Bronchial epithelial cell (primary cell): ENCODE results near the gene ALX4. TPM values are rescaled to one million over a fixed set of nuclear protein-coding genes. Genes with fewer than 3 reads are reported as not detected.

ENCODE experiments used
- DNase-seq: peaks from one replicate; pipeline ENCODE4 v3.0.0-alpha.2; 2010; ENCODE audit warnings: low read depth
- FAIRE-seq: peaks from 2 replicates; lab custom pipeline; 2011; peaks lifted over from hg19 to GRCh38; lab: Jason Lieb, UNC
- H3K27me3 ChIP-seq: 2 replicates; pipeline ENCODE4 v1.5.1; 2011; ENCODE audit warnings: low read length; ENCODE audit not compliant: control insufficient read depth, insufficient read depth
- H3K36me3 ChIP-seq: 2 replicates; pipeline ENCODE4 v1.5.1; 2011; ENCODE audit warnings: low read length; ENCODE audit not compliant: control insufficient read depth, insufficient read depth
- H3K4me3 ChIP-seq: 2 replicates; pipeline ENCODE4 v1.5.1; 2011; ENCODE audit warnings: mild to moderate bottlenecking, low read depth, low read length, control low read depth
- total RNA-seq: library from RNA; depleted of rRNA; stranded (reverse); fragments of >200 nt; gene quantifications from 2 replicates; pipeline ENCODE4 v1.2.1, GENCODE V29; 2014
- TF ChIP-seq, protein P1 (sequence below): IDR thresholded peaks from 2 replicates; pipeline ENCODE4 v1.5.1; 2011; ENCODE audit warnings: mild to moderate bottlenecking, moderate library complexity, low read length, control low read depth, inconsistent platforms; ENCODE audit not compliant: insufficient read depth, severe bottlenecking

Gene ALX4
- total RNA-seq, 1 donor from 2014 or later: under 0.01 TPM

DNA sequence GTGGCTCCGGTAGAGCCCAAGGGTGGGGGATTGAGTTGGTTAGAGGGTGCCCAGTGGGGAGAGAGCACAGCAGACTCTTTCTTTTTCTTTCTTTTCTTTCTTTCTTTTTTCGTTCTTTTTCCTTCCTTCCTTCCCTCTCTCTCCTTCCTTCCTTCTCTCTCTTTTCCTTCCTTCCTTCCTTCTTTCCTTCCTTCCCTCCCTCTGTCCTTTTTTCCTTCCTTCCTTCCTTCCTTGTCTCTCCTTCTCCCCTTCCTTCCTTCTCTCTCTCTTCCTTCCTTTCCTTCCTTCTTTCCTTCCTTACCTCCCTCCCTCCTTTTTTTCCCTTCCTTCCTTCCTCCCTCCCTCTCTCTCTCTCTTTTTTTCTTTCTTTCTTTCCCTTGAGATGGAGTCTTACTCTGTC lies 4.8 kb upstream of the ALX4 start:
- TF ChIP-seq, protein P1, sequence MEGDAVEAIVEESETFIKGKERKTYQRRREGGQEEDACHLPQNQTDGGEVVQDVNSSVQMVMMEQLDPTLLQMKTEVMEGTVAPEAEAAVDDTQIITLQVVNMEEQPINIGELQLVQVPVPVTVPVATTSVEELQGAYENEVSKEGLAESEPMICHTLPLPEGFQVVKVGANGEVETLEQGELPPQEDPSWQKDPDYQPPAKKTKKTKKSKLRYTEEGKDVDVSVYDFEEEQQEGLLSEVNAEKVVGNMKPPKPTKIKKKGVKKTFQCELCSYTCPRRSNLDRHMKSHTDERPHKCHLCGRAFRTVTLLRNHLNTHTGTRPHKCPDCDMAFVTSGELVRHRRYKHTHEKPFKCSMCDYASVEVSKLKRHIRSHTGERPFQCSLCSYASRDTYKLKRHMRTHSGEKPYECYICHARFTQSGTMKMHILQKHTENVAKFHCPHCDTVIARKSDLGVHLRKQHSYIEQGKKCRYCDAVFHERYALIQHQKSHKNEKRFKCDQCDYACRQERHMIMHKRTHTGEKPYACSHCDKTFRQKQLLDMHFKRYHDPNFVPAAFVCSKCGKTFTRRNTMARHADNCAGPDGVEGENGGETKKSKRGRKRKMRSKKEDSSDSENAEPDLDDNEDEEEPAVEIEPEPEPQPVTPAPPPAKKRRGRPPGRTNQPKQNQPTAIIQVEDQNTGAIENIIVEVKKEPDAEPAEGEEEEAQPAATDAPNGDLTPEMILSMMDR: no peak
- Histone ChIP-seq H3K4me3 (no peak overlapping the region), H3K36me3 (no peaks in the 10 kb centered on the region), H3K27me3 (peaks cover 81% of the 10 kb centered on the region)
- DNase-seq (no peak), FAIRE-seq (no peak)

DNA sequence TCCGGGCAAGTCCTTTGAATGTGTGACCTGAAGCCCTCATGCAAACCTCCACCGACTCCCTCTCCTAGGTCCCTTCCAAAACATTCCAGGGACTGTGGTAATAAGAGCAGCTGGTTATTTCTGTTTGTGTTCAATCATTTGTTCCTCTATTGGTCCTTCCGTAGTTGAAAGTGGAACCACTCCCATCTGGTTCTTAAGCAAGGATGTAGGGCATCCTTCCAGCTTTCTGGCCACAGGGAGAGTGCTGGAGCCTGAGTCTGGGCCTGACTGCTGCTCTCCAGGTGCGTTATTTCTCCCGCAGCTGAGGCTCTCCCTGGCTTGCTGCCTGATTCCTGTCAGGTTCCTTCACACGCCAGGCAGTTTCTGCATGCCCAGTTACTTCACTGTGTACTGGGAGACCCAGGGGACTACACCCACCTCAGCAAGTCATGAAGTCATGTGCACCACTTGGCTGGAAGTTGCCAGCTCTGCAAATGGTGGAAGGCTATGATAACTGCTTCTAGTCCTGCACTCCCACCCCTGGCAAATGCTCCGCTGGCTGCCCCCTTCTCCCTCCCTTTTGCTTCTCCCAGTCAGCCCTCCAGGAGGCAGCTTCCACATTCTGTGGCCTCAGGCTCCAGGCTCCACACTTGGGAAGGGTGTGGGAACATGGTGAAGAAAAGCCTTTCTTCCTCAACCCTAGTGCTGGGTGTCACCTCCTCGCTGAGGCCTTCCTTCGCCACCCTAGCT lies 4.0 kb upstream of the ALX4 start:
- FAIRE-seq (no peak), DNase-seq (no peak)
- no peak overlapping the region for H3K4me3 ChIP-seq
- TF ChIP-seq, protein P1: no peak
- no peaks in the 10 kb centered on the region for H3K36me3 ChIP-seq
- peaks cover 79% of the 10 kb centered on the region for H3K27me3 ChIP-seq

DNA sequence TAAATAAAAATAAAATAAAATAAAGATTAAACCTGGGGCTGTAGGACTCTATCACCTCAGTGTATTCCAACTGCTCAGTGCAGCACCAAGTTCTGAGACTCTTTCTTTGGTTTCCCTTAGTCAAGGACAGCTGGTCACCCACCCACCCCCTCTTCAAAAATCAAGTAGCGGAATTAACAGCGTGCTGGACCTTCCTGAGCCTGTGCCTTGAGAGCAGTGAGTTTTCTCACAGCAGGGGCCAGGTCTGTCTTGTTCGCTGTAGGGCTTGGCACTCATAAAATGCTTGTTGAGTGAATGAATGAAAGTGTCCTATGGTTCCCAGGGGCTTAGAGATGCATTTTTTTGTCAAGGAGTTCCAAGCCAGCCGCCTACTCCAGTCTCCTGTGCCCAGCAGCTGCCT lies 2.9 kb upstream of the ALX4 start:
- FAIRE-seq: no peak
- TF ChIP-seq, protein P1: no peak
- Histone ChIP-seq H3K4me3 (no peak overlapping the region), H3K27me3 (peaks cover 84% of the 10 kb centered on the region), H3K36me3 (no peaks in the 10 kb centered on the region)
- no peak for DNase-seq

DNA sequence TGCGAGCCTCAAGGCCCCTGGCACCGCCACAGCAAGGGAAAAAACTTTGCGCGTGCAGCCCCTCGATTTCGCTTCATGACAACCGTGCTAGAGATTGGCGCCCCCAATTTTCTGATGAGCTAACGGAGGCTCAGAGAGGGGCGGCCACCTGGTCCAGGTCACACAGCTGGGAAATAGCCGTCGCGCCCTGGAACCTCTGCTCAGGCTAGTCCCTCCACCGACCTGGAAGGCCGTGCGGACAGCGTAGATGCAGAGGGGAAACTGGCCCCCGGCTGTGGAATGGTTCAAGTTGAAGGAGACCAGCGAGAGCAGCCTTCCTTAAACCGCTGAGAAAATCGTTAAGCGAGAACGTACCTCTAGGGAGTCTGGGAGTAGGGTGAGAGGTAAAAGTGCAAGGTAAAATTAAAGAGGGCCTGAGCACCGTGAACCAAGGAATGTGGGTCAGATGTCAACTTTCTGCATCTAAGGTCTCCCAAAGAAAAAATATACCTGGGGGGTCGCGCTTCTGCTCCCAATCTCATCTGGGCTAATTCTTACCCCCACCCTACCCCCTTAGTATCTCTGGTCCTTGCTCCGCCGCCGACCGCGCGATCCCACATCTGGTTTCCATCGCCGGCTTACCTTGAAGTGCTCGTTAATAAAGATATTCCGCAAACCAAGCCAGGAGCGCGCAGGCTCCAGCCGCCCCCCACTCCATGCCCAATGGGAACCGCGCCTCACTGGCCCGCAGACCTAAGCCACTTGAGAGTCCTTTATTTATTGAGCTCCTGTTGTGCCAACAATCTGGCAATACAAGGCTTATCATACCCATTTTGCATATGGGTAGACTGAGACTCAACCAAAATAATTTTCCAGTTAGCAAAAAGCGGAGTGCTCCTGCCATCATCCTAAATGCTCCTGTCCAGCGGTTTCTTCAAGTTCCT lies 1.7 kb upstream of the ALX4 start:
- Histone ChIP-seq H3K4me3 (no peak overlapping the region), H3K27me3 (peaks cover 82% of the 10 kb centered on the region), H3K36me3 (no peaks in the 10 kb centered on the region)
- TF ChIP-seq, protein P1: no peak
- no peak for DNase-seq
- FAIRE-seq: no peak

DNA sequence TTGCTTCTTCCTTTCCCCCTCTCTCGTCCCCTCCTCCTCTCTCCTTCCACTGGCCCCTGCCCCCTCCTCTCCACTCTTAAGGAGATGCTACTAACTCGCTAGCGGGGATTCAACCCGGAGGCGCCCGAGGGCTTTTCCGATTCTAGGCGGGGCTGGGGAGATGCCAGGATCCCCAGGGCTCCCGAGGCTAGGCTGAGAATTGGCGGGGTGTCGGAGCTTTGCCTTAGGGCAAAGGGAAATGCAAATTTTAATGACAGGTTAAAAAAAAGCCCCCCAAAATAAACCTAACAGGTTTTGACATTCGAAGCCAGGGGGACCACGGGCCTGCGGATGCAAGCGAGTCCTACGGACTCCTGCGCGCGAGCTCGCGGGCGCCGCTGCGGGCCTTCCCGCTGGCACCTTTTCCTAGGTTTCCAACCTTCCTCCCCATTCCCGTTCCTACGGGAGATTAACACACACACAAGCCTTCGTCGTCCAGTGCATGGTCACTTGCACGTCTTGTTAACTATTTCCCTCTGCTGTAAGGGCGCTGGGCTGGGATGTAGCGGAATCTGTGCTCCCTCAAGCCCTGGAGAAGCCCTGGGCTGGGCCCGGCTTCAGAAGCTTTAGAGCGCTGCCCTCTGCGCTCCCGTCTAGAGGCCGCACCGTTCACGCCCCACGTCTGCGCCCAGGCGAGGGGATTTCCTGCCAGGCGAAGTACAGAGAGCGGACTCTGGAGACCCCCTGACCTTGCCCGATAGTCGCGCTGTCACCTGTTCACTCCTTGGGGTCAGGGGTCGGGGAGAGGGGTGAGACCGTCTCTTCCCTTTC lies 729 bp upstream of the ALX4 start:
- H3K27me3 ChIP-seq: peaks cover 84% of the 10 kb centered on the region
- no peak overlapping the region for H3K4me3 ChIP-seq

More for the DNA sequence above, 729 bp upstream of the ALX4 start:
- FAIRE-seq: no peak
- no peak for DNase-seq
- H3K36me3 ChIP-seq: no peaks in the 10 kb centered on the region
- TF ChIP-seq, protein P1: no peak
